Esophagus muscularis mucosa (tissue), 4 donors: ENCODE measurements around the gene KRT39. TPM values are rescaled to one million over a fixed set of nuclear protein-coding genes. Genes with fewer than 3 reads are reported as not detected.

Experiments used
- DNase-seq: peaks from one replicate; pipeline ENCODE4 v3.0.0-alpha.2; 2017; ENCODE audit errors: extremely low spot score
- H3K27ac ChIP-seq, 4 donors: fragments of 200-600 bp; sonication (generic); replicated peaks in 1 of 4; 1 replicate in 3 of 4; 2 replicates in 1 of 4; pipeline ENCODE4 v1.5.1; 2016 to 2019; ENCODE audit warnings: mild to moderate bottlenecking in 1 of 4
- H3K27me3 ChIP-seq, 4 donors: fragments of 200-600 bp; sonication (generic); one replicate each; pipeline versions ENCODE4 v1.5.1 to v1.6.0; 2016 to 2019
- H3K36me3 ChIP-seq, 4 donors: fragments of 200-600 bp; sonication (generic); one replicate each; pipeline ENCODE4 v1.5.1; 2016 to 2019
- H3K4me1 ChIP-seq, 4 donors: fragments of 200-600 bp; sonication (generic); one replicate each; pipeline ENCODE4 v1.5.1; 2016 to 2019
- H3K4me3 ChIP-seq, 4 donors: fragments of 200-600 bp; sonication (generic); 1 replicate in 2 of 4; 2 replicates in 2 of 4; pipeline ENCODE4 v1.5.1; 2016 to 2019; ENCODE audit warnings: mild to moderate bottlenecking in 4 of 4, moderate library complexity in 1 of 4
- H3K9me3 ChIP-seq, 4 donors: fragments of 200-600 bp; sonication (generic); 1 replicate in 3 of 4; 2 replicates in 1 of 4; pipeline ENCODE4 v1.5.1; 2016 to 2019
- EP300 ChIP-seq: sonication (generic); formaldehyde crosslinking; IDR thresholded peaks from one replicate; pipeline ENCODE4 v1.6.1; 2017; ENCODE audit warnings: antibody characterized with exemption
- POLR2A ChIP-seq: fragments of 450-650 bp; IDR thresholded peaks from one replicate; pipeline ENCODE4 v1.6.1; 2017; ENCODE audit warnings: antibody characterized with exemption, moderate library complexity, mild to moderate bottlenecking, low read depth
- POLR2AphosphoS5 ChIP-seq, 2 donors: sonication (generic); formaldehyde crosslinking; IDR thresholded peaks; one replicate each; pipeline ENCODE4 v1.6.1; 2017; ENCODE audit warnings: antibody characterized with exemption in 2 of 2
- WGBS: methylation state at CpG from one replicate; pipeline ENCODE4 v1.1.5; 2018; 5-methylcytosine and 5-hydroxymethylcytosine counted together
- intact Hi-C: fragments of 100-400 bp; cut with DNase I; formaldehyde crosslinking; loops from one replicate; pipeline ENCODE4 v1.15.1; 2023
- total RNA-seq, 4 donors: library from RNA; depleted of rRNA; stranded (reverse); fragments of >200 nt; gene quantifications; one replicate each; pipeline versions ENCODE4 v1.1.0 to v1.2.1, GENCODE V29; 2016
- TF ChIP-seq, protein P1 (sequence below), 3 experiments: fragments of 200-600 bp in 2 of 3; fragments of 450-650 bp in 1 of 3; sonication (generic) in 2 of 3; IDR thresholded peaks; one replicate each; pipeline ENCODE4 v1.5.1; 2017 to 2019; ENCODE audit warnings: antibody characterized with exemption in 3 of 3, mild to moderate bottlenecking in 2 of 3, moderate library complexity in 1 of 3

The KRT39 gene
- total RNA-seq, 4 donors from 2014 or later, result not detected

DNA sequence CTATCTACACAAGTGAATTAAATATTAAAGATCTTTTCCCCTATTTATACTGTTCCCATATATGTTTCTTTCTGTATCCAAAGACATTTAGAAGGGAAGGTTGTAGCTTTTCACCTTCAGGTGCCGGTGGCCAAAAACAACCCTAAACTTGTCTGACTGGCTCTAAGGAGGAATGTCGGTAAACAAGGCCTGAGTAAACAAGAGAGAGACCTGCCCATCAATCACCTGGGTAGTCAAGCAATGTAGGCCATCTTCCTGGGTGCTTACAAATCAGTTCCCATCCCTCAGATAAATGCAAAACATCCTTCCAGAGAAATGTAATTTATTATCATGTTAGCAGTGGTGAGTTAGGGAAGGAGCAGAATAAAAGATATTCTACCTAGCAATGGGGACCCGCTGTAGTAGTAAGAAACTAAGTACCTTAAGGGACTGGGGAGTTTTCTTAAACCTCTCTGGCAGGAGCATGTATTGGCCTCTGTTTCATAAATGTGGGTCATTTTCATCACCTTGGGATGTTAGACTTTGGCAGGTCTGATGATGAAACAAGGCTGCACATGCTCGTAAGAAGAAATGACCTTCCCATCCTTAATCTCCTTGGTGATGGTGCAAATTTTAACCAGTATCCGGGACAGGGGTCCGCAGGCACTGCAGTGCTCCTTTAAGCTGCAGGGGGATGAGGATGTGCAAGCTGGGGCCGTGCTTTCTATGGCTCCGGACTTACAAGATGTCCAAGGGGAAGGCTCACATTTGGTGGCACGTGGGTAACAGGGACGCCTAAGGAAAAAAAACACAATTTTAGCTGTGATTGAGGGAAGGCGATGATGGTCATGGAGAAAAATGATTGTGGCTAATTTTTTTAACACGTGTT lies 8.4 kb downstream of the KRT39 start:
- no peak for TF ChIP-seq POLR2A
- TF ChIP-seq EP300, result no peak
- TF ChIP-seq POLR2AphosphoS5 (IDR thresholded peaks at IDR 0.05), result no peak
- TF ChIP-seq, protein P1, sequence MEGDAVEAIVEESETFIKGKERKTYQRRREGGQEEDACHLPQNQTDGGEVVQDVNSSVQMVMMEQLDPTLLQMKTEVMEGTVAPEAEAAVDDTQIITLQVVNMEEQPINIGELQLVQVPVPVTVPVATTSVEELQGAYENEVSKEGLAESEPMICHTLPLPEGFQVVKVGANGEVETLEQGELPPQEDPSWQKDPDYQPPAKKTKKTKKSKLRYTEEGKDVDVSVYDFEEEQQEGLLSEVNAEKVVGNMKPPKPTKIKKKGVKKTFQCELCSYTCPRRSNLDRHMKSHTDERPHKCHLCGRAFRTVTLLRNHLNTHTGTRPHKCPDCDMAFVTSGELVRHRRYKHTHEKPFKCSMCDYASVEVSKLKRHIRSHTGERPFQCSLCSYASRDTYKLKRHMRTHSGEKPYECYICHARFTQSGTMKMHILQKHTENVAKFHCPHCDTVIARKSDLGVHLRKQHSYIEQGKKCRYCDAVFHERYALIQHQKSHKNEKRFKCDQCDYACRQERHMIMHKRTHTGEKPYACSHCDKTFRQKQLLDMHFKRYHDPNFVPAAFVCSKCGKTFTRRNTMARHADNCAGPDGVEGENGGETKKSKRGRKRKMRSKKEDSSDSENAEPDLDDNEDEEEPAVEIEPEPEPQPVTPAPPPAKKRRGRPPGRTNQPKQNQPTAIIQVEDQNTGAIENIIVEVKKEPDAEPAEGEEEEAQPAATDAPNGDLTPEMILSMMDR (IDR thresholded peaks at IDR 0.05), result no peak
- Histone ChIP-seq H3K4me1 (peaks cover 0 to under 1% (median under 1%) of the 10 kb centered on the region in 4 donors), H3K36me3 (no peaks in the 10 kb centered on the region), H3K9me3 (no peaks in the 10 kb centered on the region), H3K27ac (no peak overlapping the region), H3K4me3 (no peak overlapping the region), H3K27me3 (peaks cover 0 to 9% (median 0%) of the 10 kb centered on the region in 4 donors)
- intact Hi-C loops, result no loop called here
- 75% methylated on average over 12 of the region's 12 CpGs for WGBS
- no peak for DNase-seq

DNA sequence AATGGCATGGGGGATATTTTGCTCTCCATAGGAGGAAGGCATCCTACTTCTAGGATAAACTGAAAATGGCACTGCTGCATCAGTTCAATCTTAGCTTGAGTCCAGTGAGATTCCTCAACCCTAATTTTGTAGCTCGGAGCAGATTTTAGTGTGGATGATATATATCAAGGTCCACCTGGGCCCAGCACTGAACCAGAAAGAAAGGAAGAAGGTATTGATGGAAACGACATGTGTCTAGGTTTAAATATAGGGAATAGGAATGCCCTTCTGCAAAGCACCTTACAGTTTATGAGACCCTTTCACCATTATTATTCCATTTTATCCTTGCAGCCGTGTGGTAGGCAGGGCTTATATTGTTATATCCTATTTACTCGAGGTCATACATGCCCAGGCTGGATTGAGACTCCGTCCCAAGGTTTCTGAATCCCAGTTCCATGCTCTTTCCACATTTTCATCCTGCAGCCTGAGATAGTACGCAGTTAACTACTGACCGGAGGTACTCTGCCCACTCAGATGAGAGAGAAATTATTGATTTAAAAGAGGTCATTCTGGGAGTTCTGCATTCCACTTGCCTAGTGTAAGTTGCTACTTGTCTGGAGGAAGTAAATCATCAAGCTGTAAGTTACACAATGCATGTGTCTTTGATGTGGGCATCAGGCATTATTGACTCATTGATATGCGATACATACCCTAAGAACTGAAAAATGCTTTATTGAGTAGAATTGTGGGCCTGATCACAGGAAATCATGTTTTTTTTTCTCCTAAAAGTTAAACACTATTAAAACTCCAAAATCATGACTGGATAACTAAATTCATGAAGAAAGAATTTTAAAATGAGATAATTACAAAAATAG lies 10.1 kb downstream of the KRT39 start:
- Histone ChIP-seq H3K4me1 (peaks cover 0 to 14% (median 10%) of the 10 kb centered on the region in 4 donors), H3K27ac (no peak overlapping the region), H3K4me3 (no peak overlapping the region), H3K36me3 (no peaks in the 10 kb centered on the region), H3K27me3 (peaks cover 0 to 9% (median 0%) of the 10 kb centered on the region in 4 donors), H3K9me3 (no peaks in the 10 kb centered on the region)
- intact Hi-C loops, result no loop called here
- DNase-seq, result no peak
- WGBS, result 83% methylated on average over 8 of the region's 8 CpGs
- TF ChIP-seq EP300 (no peak), POLR2A (no peak)
- TF ChIP-seq, protein P1 (IDR thresholded peaks at IDR 0.05), result no peak

DNA sequence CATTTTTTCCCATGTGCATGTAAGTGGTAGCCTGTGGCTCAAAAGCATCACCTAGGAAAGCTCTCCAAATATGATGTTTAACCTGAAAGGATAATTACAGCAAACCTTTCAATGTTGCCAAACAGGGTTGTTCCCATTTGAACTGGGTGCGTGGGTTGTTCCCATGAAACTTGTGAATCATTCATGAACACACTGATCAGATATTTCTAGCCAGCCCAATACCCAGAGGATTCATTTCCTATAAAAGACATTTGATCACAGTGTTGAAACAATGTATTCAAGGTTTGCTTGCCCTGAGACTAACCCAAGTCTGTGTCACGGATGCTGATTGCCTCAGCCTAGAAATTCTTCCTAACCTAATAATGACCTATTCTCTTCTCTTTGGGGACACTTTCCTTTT lies 12.9 kb downstream of the KRT39 start:
- intact Hi-C loops, result no loop called here
- Histone ChIP-seq H3K27ac (no peak overlapping the region), H3K9me3 (no peaks in the 10 kb centered on the region), H3K36me3 (no peaks in the 10 kb centered on the region), H3K27me3 (peaks cover 0 to 11% (median 3%) of the 10 kb centered on the region in 4 donors), H3K4me1 (peaks cover 0 to 14% (median 12%) of the 10 kb centered on the region in 4 donors), H3K4me3 (no peak overlapping the region)
- no peak for TF ChIP-seq POLR2A
- no peak for TF ChIP-seq POLR2AphosphoS5 (IDR thresholded peaks at IDR 0.05)
- no peak for TF ChIP-seq EP300
- TF ChIP-seq, protein P1 (IDR thresholded peaks at IDR 0.05), result no peak
- WGBS, result 77% methylated on average over 2 of the region's 2 CpGs
- no peak for DNase-seq

DNA sequence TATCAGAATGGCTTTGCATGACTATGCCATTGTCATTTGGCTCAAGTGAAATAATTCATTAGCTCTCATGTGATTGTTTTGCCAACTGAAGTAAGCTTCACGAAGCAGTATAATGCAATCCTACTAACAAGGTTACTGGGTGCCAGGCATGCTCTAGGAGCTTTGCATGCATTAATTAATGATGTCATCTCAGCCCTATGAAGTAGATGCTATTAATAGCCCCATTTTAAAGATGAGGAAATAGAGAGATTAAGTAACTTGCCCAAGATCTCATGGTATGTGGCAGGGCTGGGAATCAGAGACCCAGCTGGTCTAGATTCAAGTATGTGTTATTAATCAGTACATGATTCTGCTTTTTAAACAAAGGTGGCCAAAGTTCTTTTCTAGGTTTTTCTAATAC lies 14.1 kb downstream of the KRT39 start:
- no peak overlapping the region for H3K27ac ChIP-seq

DNA sequence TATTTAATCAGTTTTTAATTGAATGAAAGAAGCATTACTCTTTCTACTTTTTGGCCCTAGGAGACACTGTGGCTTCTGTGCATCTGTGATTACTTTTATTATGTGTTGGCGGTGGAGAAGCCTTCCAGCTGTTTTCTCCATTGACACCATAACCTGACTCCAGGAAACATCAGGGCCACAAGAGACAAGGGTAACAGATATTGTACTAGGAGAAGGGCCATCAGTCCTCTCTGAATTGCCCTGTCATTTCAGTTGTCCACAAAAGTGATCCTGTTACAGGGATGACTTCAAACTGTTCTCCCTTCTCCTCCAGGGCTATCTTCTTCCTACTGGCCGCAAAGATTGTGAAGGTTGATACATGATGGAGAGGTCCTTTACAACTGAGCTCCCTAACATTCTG lies 14.6 kb downstream of the KRT39 start:
- H3K4me3 ChIP-seq, result no peak overlapping the region
- H3K36me3 ChIP-seq, result no peaks in the 10 kb centered on the region
- 76% methylated on average over 2 of the region's 2 CpGs for WGBS
- DNase-seq, result no peak
- H3K27me3 ChIP-seq, result peaks cover 0 to 22% (median 3%) of the 10 kb centered on the region in 4 donors
- no peaks in the 10 kb centered on the region for H3K9me3 ChIP-seq
- TF ChIP-seq POLR2A, result no peak
- TF ChIP-seq EP300, result no peak
- TF ChIP-seq, protein P1 (IDR thresholded peaks at IDR 0.05), result no peak
- TF ChIP-seq POLR2AphosphoS5 (IDR thresholded peaks at IDR 0.05), result no peak
- intact Hi-C loops, result no loop called here
- H3K4me1 ChIP-seq, result peaks cover 0 to 14% (median 12%) of the 10 kb centered on the region in 4 donors
- H3K27ac ChIP-seq, result no peak overlapping the region

More for the DNA sequence above, 14.1 kb downstream of the KRT39 start:
- Histone ChIP-seq H3K27me3 (peaks cover 0 to 22% (median 3%) of the 10 kb centered on the region in 4 donors), H3K36me3 (no peaks in the 10 kb centered on the region), H3K4me1 (peaks cover 0 to 14% (median 12%) of the 10 kb centered on the region in 4 donors), H3K4me3 (no peak overlapping the region), H3K9me3 (no peaks in the 10 kb centered on the region)
- intact Hi-C loops, result no loop called here
- WGBS, result 15% methylated on average over 1 of the region's 1 CpG
- TF ChIP-seq POLR2AphosphoS5 (IDR thresholded peaks at IDR 0.05) (peak in 1 of 2 donors; percentile 19), POLR2A (no peak)
- no peak for DNase-seq
